ENCODE measurements around the gene RAB24. TPM values are rescaled to one million over a fixed set of nuclear protein-coding genes. Genes with fewer than 3 reads are reported as not detected.
"Not testable (repeated sequence)": the region's sequence is repeated elsewhere in the genome, so short reads cannot be mapped to it uniquely, and the experiment has no call there.

The RAB24 gene
- total RNA-seq, 1 donor from 2014 or later, result 20.8 TPM

DNA sequence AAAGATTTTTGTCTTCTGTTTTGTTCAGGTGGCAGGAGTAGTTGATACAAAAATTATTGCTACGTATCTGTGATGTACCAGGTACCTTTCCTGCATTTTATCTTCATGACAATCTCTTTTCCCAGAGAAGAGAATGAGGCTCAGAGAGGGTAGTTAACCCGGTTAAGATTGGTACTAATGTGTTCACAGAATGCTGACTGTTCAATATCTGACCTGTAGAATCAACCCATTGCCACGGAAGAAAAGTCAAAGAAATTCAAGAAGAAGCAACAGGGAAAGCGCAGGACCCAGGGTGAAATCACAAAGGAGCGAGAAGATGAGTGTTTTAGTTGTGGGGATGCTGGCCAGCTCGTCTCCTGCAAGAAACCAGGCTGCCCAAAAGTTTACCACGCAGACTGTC is 11.8 kb downstream of the RAB24 start:
- no peak for DNase-seq

DNA sequence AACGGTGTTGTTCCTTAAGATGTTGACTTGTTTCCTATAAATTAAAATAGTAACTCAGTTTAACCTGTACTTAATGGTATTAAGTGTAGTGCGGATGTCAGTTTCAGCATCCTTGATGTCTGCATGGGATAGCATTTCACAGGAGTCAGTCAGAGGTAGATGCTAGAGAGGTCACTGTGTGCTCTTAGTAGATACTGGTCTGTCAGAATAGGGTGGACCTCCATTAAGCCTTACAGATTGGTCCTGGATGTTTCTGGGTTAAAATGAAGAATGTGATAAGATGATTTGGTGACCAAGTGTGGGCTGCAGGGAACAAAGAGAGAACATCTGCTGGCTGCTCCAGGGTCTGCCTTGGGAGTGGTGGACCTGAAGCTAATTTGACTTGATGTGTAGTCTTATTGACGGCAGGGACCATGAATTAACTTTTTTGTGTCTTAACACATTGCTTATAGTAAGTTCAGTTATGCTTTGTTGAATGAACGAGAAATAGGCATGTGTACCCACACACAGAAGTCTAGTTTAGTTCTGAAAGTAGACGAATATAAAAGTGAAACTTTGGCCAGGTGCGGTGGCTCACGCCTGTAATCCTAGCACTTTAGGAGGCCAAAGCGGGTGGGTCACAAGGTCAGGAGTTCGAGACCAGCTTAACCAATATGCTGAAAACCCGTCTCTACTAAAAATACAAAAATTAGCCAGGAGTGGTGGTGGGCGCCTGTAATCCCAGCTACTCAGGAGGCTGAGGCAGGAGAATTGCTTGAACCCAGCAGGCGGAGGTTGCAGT is 12.5 kb downstream of the RAB24 start:
- no peak for DNase-seq

DNA sequence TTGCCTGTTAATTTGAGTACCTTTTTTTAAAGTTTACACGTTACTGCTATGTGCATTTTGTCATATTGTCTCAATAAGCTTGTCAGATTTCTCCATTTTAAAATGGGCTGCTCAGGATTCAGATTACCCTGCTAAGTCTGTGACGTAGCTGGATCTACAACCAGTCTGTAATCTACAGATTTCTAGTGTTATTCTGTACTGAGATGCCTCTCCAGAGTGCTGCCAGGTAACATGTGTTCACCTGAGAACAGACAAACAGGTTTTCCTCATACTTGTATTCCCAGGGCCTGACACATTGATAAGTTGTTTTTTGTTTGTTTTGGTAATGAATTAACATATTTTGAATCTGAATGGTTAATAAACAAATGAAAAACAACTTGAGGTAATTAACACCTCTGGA is 15.3 kb downstream of the RAB24 start:
- no peak for DNase-seq

DNA sequence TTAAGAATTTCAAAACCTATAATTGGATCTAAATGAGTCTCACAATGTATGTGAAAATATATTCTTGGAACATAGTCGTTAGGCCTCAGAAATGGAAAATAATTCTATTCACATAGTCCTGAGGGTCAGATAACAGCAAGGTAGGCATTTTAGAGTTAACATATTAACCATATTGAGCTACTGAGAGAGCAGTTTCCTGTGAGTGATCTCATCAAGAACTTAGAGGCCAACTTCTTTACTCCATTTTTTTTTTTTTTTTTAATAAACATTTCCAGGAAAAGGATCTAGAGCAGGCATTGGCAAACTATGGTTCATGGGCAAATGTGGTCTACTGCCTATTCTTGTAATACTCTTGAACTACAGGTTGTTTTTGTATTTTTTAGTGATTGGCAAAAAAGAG is 26.6 kb downstream of the RAB24 start:
- peak; percentile 68 for DNase-seq

DNA sequence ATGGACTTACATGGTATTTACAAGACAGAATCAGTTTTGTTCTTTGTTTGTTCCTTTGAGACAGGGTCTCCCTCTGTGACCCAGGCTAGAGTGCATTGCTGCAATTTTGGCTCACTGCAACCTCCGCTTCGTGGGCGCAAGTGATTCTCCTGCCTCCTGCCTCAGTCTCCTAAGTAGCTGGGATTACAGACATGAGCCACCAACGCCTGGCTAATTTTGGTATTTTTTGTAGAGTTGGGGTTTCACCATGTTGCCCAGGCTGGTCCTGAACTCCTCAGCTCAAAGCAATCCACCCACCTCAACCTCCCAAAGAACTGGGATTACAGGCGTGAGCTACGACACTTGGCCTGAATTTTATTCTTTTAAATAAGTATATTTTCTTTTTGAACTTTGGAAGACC is 27.6 kb downstream of the RAB24 start:
- DNase-seq, result no peak

DNA sequence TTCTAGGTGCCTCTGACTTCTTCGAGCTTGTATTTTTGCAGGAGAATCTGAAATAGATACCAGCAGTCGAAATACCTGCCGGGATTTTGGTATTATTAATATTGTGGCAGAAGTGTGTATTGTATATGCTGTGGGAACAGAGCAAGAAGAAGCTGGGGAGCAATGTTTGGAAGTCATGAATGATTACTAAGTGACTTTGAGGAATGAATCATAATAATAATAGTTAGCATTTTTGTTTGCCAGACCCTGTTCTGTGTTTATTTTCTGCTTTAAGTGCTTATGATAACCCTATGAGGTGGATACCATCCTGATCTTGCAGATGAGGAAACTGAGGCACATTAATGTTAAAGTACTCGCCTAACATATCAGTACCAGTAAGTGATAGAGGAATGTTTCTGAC is 32.4 kb downstream of the RAB24 start:
- no peak for DNase-seq

DNA sequence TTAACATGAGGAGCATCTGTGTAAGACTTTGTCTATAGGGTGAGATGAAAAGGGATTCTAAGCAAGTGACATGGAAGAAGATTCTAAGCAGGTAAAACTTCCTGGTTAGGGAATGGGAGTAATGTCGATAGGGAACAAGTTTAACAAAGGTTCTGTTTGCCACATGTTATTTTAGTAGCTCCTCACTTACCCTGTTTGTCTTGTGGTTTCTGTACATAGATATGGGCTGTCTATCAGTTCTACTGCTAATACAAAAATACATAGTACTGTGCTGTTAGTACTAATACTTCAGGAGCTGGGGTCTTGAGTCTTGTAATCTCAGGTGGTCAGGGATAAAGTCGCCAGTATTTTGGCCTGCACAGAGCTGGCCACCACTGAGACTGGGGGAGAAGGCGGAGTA is 32.9 kb downstream of the RAB24 start:
- DNase-seq, result no peak

DNA sequence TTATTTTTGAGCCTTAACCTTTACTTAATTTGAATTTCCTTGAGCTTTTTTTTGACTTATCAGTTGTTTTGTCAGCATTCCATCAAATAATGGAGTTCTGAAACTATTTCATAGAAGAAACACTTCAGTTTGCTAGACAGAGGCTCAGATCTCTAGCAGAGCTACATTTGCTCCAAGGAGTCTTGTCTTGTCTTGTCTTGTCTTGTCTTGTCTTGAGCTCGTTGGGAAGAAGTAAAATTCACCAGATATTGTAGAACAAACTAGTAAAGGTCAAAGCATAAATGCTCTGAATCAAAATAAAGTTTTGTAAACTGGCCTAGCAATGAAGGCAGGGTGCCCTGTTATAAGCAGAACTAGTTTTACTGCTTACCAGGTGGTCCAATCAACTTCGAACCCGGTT is 33.5 kb downstream of the RAB24 start:
- no peak for DNase-seq

DNA sequence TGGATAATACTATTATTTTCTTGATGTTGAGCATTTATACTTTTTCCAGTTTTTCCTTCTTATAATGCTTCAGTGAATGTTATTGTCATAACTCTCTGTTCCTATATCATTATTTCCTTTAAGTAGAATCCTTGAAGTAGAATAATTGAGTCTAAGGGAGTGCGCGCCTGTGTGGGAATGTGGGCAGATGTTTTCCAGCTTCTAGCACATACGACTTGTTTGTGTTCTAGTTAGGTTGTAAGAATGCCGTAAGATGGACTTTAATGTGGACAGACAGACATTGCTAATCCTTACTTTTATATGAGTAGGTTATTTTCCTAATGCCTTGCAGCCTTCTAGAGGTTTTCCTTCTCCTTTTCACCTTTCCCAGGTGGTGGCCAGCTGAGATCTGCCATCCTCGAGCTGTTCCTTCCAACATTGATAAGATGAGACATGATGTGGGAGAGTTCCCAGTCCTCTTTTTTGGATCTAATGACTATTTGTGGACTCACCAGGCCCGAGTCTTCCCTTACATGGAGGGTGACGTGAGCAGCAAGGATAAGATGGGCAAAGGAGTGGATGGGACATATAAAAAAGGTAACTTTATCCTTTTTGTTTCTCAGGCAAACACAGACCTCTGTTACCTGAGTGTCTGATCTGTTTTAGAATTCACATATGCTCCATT is 34.2 kb downstream of the RAB24 start:
- no peak for DNase-seq

DNA sequence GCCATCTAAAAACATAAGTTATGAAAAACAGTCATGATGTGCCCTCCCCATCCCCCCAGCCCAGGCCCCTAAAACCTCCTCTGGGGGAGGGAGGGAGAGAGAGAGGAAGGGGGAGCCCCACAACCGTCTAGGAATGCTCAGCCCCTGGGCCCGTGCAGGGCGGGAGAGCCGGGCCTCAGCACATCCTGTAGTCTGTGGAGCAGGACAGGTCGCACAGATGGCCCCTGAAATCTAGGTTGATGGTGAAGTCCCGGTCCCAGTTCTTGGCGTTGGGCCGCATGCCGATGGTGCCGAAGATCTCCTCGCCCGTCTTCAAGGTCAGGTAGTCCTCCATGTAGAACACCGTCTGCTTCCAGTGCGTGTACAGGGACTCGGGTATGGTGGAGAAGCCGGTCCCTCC is 38.1 kb downstream of the RAB24 start:
- DNase-seq, result no peak

DNA sequence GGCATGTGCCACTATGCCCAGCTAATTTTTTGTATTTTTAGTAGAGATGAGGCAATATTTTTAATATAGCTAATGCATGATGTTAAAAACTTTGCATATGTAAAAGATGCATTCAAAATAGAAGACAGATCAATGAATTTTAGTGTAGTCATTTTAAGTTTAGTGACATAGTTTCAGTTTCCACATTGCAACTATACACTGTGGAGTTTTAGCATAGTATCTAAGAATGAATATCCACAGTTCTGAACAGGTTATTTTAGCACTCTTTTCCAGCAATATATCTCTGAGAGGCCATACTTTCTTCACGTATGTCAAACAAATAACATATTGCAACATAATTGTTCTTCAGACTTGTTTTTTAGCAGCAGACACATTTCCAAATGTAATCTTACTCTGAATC is 39.3 kb downstream of the RAB24 start:
- DNase-seq, result no peak

DNA sequence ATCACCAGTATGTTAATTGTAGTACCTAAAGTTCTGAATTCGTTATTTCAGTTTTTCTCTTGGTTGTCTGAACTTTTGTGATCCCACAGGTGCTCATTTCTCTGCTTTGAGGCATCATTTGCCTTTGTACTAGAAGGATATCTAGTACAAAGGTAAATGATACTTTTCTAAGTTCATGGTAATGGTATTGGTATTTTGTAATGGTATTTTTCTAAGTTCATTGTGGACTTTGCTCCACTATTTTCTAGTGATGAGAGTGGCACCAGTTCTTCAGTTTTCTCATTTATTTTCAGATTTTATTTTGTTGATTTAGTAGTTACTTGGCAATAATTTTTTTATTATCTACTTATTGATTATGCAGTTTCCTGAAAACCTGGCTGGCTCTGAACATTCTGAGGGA is 42.0 kb downstream of the RAB24 start:
- no peak for DNase-seq

DNA sequence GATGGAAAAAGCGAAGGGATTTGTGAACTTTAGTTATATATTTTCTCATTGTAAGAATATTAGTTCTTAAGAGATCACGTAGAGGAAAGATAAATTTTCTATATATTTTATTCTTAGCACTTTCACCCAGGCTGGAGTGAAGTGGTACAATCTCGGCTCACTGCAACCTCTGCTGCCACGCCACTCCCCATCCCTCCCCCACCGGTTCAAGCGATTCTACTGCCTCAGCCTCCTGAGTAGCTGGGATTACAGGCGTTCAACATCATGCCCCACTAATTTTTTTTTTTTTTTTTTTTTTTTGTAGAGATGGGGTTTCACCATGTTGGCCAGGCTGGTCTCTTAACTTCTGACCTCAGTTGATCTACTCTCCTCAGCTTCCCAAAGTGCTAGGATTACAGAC is 42.6 kb downstream of the RAB24 start:
- no peak for DNase-seq

DNA sequence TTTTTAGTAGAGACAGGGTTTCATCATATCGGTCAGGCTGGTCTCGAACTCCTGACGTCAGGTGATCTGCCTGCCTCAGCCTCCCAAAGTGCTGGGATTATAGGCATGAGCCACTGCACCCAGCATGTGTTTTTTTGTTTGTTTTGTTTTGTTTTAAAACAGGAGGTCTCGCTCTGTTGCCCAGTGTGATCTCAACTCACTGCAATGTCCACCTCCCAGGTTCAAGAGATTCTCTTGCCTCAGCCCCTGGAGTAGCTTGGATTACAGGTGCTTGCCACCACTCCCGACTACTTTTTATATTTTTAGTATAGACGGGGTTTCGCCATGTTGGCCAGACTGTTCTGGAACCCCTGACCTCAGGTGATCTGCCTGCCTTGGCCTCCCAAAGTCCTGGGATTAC is 44.8 kb downstream of the RAB24 start:
- not testable (repeated sequence) for DNase-seq

DNA sequence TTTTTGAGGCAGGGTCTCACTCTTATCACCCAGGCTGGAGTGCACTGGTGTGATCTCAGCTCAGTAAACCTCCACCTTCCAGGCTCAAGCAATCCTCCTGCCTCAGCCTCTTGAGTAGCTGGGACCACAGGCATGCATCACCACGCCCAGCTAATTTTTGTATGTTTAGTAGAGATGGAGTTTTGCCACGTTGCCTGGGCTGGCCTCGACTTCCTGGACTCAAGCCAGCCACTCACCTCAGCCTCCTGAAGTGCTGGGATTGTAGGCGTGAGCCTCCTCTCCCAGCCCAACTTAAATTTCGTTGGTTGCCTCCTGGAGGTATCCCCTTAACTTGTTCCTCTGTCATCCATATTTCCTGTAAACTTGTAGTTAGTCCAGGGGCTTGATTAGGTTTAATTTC is 47.2 kb downstream of the RAB24 start:
- no peak for DNase-seq

DNA sequence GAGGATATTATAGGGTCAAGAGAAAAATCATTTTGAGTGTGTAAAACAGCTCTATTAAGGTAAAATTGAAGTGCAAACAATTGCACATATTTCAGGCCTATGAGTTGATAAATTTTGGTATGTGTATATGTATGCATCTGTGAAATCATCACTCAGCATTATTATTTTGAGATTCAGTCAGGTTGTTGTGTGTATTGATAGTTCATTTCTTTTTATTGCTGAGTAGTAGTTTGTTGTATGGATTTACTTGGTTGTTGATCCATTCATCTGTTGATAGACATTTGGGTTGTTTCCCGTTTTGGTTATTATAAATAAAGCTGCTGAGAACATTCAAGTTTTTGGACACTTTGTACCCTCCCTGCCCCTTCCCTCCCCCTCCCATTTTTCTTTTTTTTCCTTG is 50.3 kb downstream of the RAB24 start:
- no peak for DNase-seq

Other genes starting within 250 kb of the RAB24 start
- 2.6 and 8.1 TPM in 2 replicates for gene FGFR4, start 216.8 kb downstream of the RAB24 start, total RNA-seq
- 48.7 and 64.7 TPM in 2 replicates for gene NSD1, start 169.9 kb downstream of the RAB24 start, total RNA-seq
- gene PRELID1, start 80 bp upstream of the RAB24 start, total RNA-seq, result 125 and 161 TPM in 2 replicates
- gene MXD3, start 8.2 kb upstream of the RAB24 start, total RNA-seq, result 20.9 and 38.5 TPM in 2 replicates
- gene LMAN2, start 47.9 kb upstream of the RAB24 start, total RNA-seq, result 407 and 457 TPM in 2 replicates
- 4.4 and 9.9 TPM in 2 replicates for gene RGS14, start 54.2 kb upstream of the RAB24 start, total RNA-seq
- gene SLC34A1, start 80.7 kb upstream of the RAB24 start, total RNA-seq, result not detected in 2 replicates
- gene PFN3, start 96.9 kb upstream of the RAB24 start, total RNA-seq, result not detected in 2 replicates
- gene F12, start 105.8 kb upstream of the RAB24 start, total RNA-seq, result 0.85 and 1.3 TPM in 2 replicates
- 22.0 and 32.3 TPM in 2 replicates for gene GRK6, start 123.0 kb upstream of the RAB24 start, total RNA-seq
- 4.5 and 4.8 TPM in 2 replicates for gene PRR7, start 143.1 kb upstream of the RAB24 start, total RNA-seq
- 147 and 157 TPM in 2 replicates for gene DBN1, start 169.9 kb upstream of the RAB24 start, total RNA-seq
- gene PDLIM7, start 193.9 kb upstream of the RAB24 start, total RNA-seq, result 38.3 and 73.0 TPM in 2 replicates
- gene DOK3, start 206.1 kb upstream of the RAB24 start, total RNA-seq, result 2.0 and 4.6 TPM in 2 replicates
- 68.2 and 98.8 TPM in 2 replicates for gene DDX41, start 213.2 kb upstream of the RAB24 start, total RNA-seq